Vagina (tissue), 2 donors: Measurements from ENCODE around the gene APCDD1L.

ENCODE experiments used
- CTCF ChIP-seq, 3 experiments: fragments of 450-650 bp in 2 of 3; fragments of 200-600 bp in 1 of 3; sonication (generic) in 1 of 3; IDR thresholded peaks; one replicate each; pipeline ENCODE4 v1.5.1; 2017 to 2019; ENCODE audit warnings: antibody characterized with exemption in 3 of 3, mild to moderate bottlenecking in 2 of 3, moderate library complexity in 2 of 3
- POLR2A ChIP-seq, 2 donors: fragments of 450-650 bp; IDR thresholded peaks; one replicate each; pipeline ENCODE4 v1.6.1; 2017; ENCODE audit warnings: antibody characterized with exemption in 2 of 2, mild to moderate bottlenecking in 2 of 2, moderate library complexity in 2 of 2
- POLR2AphosphoS5 ChIP-seq, 2 donors: sonication (generic); formaldehyde crosslinking; IDR thresholded peaks; one replicate each; pipeline ENCODE4 v1.9.0; 2017; ENCODE audit warnings: antibody characterized with exemption in 2 of 2, mild to moderate bottlenecking in 2 of 2, low read depth in 1 of 2; ENCODE audit not compliant: insufficient read depth in 1 of 2

GRCh38 chr20:58436868-58437645, 78.1 kb downstream of the APCDD1L start:
- TF ChIP-seq CTCF (IDR thresholded peaks at IDR 0.05) (no peak), POLR2A (IDR thresholded peaks at IDR 0.05) (no peak), POLR2AphosphoS5 (IDR thresholded peaks at IDR 0.05; ENCODE audit: insufficient read depth in 1 of 2, low read depth in 1 of 2) (no peak)
